Medulla oblongata (tissue), 1 donor: ENCODE measurements around the gene ELF4.

ENCODE experiments used
- DNase-seq: peaks from one replicate; pipeline ENCODE4 v3.0.0-alpha.2; 2015; ENCODE audit errors: extremely low spot score

Gene ELF4

GRCh38 chrX:130110379-130111219 lies at the start of gene ELF4:
Gene ELF4, minus strand, starts transcription at chrX:130110497. Its CDS starts 29,167 bp downstream, at chrX:130081330.
- peak; percentile 6 for DNase-seq

- DNase-seq: no peak
Observed at GRCh38 chrX:130159776-130160175, 49.5 kb upstream of the ELF4 start.

GRCh38 chrX:130158311-130158710 lies 48.0 kb upstream of the ELF4 start:
- DNase-seq: no peak

- no peak for DNase-seq
Observed at GRCh38 chrX:130155564-130155963, 45.3 kb upstream of the ELF4 start.

- DNase-seq: no peak
Observed at GRCh38 chrX:130147631-130148030, 37.3 kb upstream of the ELF4 start.

GRCh38 chrX:130145123-130145522 lies 34.8 kb upstream of the ELF4 start:
- no peak for DNase-seq

- DNase-seq: no peak
Observed at GRCh38 chrX:130144509-130144908, 34.2 kb upstream of the ELF4 start.

GRCh38 chrX:130139474-130140201 lies 29.3 kb upstream of the ELF4 start:
- DNase-seq: no peak

GRCh38 chrX:130136961-130137360 lies 26.7 kb upstream of the ELF4 start:
- DNase-seq: no peak

- DNase-seq: no peak
Observed at GRCh38 chrX:130136496-130136895, 26.2 kb upstream of the ELF4 start.

GRCh38 chrX:130130990-130131389 lies 20.7 kb upstream of the ELF4 start:
- no peak for DNase-seq

GRCh38 chrX:130125091-130125874 lies 15.0 kb upstream of the ELF4 start:
- DNase-seq: peak; percentile 23

GRCh38 chrX:130124577-130124976 lies 14.3 kb upstream of the ELF4 start:
- DNase-seq: no peak

GRCh38 chrX:130121505-130121800 lies 11.2 kb upstream of the ELF4 start:
- DNase-seq: no peak

GRCh38 chrX:130120746-130121504 lies 10.6 kb upstream of the ELF4 start:
- DNase-seq: peak; percentile 48

GRCh38 chrX:130120321-130120731 lies 10.0 kb upstream of the ELF4 start:
- no peak for DNase-seq

GRCh38 chrX:130119312-130119898 lies 9.1 kb upstream of the ELF4 start:
- DNase-seq: no peak

- no peak for DNase-seq
Observed at GRCh38 chrX:130118441-130119311, 8.4 kb upstream of the ELF4 start.

- DNase-seq: no peak
Observed at GRCh38 chrX:130117166-130117565, 6.9 kb upstream of the ELF4 start.
